Colonic mucosa (tissue), 4 donors: ENCODE measurements around the gene EPAS1. TPM values are rescaled to one million over a fixed set of nuclear protein-coding genes. Genes with fewer than 3 reads are reported as not detected.

ENCODE experiments used
- DNase-seq: peaks from one replicate; pipeline ENCODE4 v3.0.0-alpha.2; 2020
- H3K27ac ChIP-seq: fragments of 200-600 bp; one replicate; pipeline ENCODE4 v1.8.0; 2021
- H3K27me3 ChIP-seq: fragments of 200-600 bp; one replicate; pipeline ENCODE4 v1.8.0; 2021
- H3K36me3 ChIP-seq: fragments of 200-600 bp; one replicate; pipeline ENCODE4 v1.8.0; 2021
- H3K4me1 ChIP-seq: fragments of 200-600 bp; one replicate; pipeline ENCODE4 v1.8.0; 2021; ENCODE audit warnings: mild to moderate bottlenecking
- H3K4me3 ChIP-seq: fragments of 200-600 bp; one replicate; pipeline ENCODE4 v1.8.0; 2021
- H3K9ac ChIP-seq, 2 donors: one replicate each; pipeline ENCODE4 v1.7.0; 2013; ENCODE audit warnings: control low read depth in 2 of 2, low read depth in 2 of 2, low read length in 2 of 2
- H3K9me3 ChIP-seq: fragments of 200-600 bp; one replicate; pipeline ENCODE4 v1.8.0; 2021
- CTCF ChIP-seq: fragments of 200-600 bp; IDR thresholded peaks from one replicate; pipeline ENCODE4 v1.8.0; 2022; ENCODE audit warnings: antibody characterized with exemption, mild to moderate bottlenecking
- intact Hi-C: fragments of 100-400 bp; cut with DNase I; formaldehyde crosslinking; loops from one replicate; pipeline ENCODE4 v1.14.1; 2022
- total RNA-seq, 2 donors: library from RNA; stranded (reverse); fragmentation: NEBNext Ultra II Directional in 1 of 2; extraction: Animal tissue kit (Norgen Biotek cat#: 25700) in 1 of 2; gene quantifications; one replicate each; pipeline ENCODE4 v1.2.1, GENCODE V29; 2021
- donor health status: healthy.
- donor health status: DM: no; HTN: no; CAD: no.
- donor health status: DM: no; HTN: no; CAD: no.

EPAS1 gene
- total RNA-seq, 2 donors from 2014 or later = 116 to 140 TPM

- Histone ChIP-seq H3K36me3 (no peaks in the 10 kb centered on the region), H3K9ac (no peak overlapping the region), H3K9me3 (no peaks in the 10 kb centered on the region), H3K4me1 (no peaks in the 10 kb centered on the region), H3K4me3 (no peak overlapping the region), H3K27me3 (no peaks in the 10 kb centered on the region), H3K27ac (no peak overlapping the region)
- TF ChIP-seq CTCF = no peak
- intact Hi-C loops = no loop called here
- DNase-seq = no peak
Observed at GRCh38 chr2:46355756-46356155, 58.5 kb downstream of the EPAS1 start.

DNA sequence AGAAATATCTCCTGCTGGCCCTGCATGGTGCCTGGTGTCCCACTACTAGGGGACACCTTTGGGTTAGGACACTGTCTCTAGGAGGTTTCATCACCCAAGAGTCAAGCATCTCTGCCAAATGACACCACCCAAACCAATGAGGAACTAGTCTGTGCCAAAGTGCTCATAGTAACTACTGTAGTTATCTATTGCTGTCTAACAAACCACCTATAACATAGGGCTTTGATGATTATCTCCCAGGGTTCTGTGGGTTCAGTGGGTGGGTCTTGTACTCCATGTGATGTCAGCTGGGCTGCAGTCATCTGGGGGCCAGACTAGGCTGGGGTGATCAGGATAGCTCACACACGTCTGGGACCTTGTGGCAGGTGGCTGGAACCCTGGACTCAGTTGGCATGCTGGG lies 59.8 kb downstream of the EPAS1 start:
- Histone ChIP-seq H3K27ac (no peak overlapping the region), H3K4me1 (no peaks in the 10 kb centered on the region), H3K4me3 (no peak overlapping the region), H3K9ac (no peak overlapping the region), H3K27me3 (no peaks in the 10 kb centered on the region), H3K9me3 (no peaks in the 10 kb centered on the region), H3K36me3 (no peaks in the 10 kb centered on the region)
- intact Hi-C loops = no loop called here
- no peak for TF ChIP-seq CTCF
- no peak for DNase-seq

DNA sequence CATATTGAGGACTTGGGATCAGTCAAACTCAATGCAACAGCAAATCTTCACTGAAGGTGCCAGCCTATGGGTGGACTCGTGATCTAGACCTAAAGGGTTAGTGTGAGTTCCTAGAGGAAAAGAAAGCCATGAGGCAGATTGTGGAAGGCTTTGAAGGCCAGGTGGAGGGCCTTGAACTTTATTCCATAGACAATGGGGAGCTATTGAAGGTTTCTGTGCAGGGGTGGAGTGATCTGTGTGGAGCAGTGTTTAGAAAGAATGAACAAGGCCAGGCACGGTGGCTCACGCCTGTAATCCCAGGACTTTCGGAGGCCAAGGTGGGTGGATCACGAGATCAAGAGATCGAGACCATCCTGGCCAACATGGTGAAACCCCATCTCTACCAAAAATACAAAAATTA lies 61.5 kb downstream of the EPAS1 start:
- Histone ChIP-seq H3K27ac (no peak overlapping the region), H3K36me3 (no peaks in the 10 kb centered on the region), H3K9me3 (no peaks in the 10 kb centered on the region), H3K4me1 (no peaks in the 10 kb centered on the region), H3K27me3 (no peaks in the 10 kb centered on the region), H3K4me3 (no peak overlapping the region), H3K9ac (no peak overlapping the region)
- no peak for TF ChIP-seq CTCF
- no peak for DNase-seq
- intact Hi-C loops = no loop called here

- Histone ChIP-seq H3K4me1 (no peaks in the 10 kb centered on the region), H3K9ac (no peak overlapping the region), H3K27me3 (no peaks in the 10 kb centered on the region), H3K4me3 (no peak overlapping the region), H3K9me3 (no peaks in the 10 kb centered on the region), H3K36me3 (no peaks in the 10 kb centered on the region), H3K27ac (no peak overlapping the region)
- TF ChIP-seq CTCF = no peak
- DNase-seq = no peak
- intact Hi-C loops = loop anchor here (5.0 kb wide), 2 partner anchors 298 to 348 kb away; no protein-coding TSS in a partner anchor
Observed at GRCh38 chr2:46360303-46360702, 63.1 kb downstream of the EPAS1 start.

DNA sequence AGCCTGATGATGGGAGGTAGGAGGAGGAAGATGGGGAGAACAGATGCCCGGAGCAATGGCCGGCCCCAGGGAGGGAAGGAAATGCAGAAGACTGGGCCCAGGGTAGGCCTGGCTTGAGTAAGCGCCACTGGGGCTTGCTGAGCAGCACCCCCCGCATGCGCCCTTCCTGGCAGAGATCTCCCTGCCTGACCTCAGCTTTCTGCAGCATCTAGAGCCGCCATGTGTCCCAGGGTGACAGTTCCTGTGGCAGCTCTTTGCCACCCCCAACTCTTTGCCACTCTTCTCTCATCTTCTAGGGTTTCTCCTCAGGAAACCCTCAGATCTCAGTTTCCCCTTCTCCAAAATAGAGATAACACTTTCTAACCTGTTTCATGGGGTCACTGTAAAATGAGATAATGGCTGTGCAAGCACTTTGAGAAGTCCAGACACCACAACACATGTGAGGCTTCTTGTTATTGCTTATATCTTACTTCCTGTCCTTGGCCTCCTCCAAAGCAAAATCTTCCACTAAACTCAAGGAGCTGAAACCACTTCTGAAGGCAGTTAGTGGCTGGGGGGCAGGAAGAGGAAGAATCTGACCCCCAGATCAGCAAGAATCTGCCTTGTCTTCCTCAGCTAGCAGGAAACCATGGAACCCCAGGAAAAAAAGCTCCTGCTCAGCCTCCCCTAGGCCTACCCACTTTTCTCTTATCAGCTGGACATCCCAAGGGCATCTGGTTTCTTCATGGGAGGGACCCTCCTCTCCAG lies 64.9 kb downstream of the EPAS1 start:
- Histone ChIP-seq H3K4me1 (no peaks in the 10 kb centered on the region), H3K36me3 (no peaks in the 10 kb centered on the region), H3K9me3 (no peaks in the 10 kb centered on the region), H3K9ac (no peak overlapping the region), H3K27ac (no peak overlapping the region), H3K27me3 (no peaks in the 10 kb centered on the region), H3K4me3 (no peak overlapping the region)
- intact Hi-C loops = loop anchor here (5.0 kb wide), 2 partner anchors 300 to 350 kb away; no protein-coding TSS in a partner anchor
- TF ChIP-seq CTCF = no peak
- no peak for DNase-seq
